ENCODE results near the gene EPHA7.
A peak's percentile ranks its signal among the peaks of the same experiment; 100 is the strongest.

EPHA7 gene

GRCh38 chr6:93419304-93420162, at the start of gene EPHA7:
EPHA7 (minus strand) TSS chr6:93419559; CDS start chr6:93419341, 218 bp downstream.
- DNase-seq (ENCODE audit: low read depth, low spot score), result peak; percentile 96

GRCh38 chr6:93468291-93468690, 48.9 kb upstream of the EPHA7 start:
- peak; percentile 45 for DNase-seq (ENCODE audit: low read depth, low spot score)

GRCh38 chr6:93454533-93454932, 35.2 kb upstream of the EPHA7 start:
- no peak for DNase-seq (ENCODE audit: low read depth, low spot score)

- no peak for DNase-seq (ENCODE audit: low read depth, low spot score)
Measured at GRCh38 chr6:93453956-93454355, 34.6 kb upstream of the EPHA7 start.

GRCh38 chr6:93447874-93448273, 28.5 kb upstream of the EPHA7 start:
- no peak for DNase-seq (ENCODE audit: low read depth, low spot score)

GRCh38 chr6:93437491-93437890, 18.1 kb upstream of the EPHA7 start:
- no peak for DNase-seq (ENCODE audit: low read depth, low spot score)

GRCh38 chr6:93433592-93433991, 14.2 kb upstream of the EPHA7 start:
- no peak for DNase-seq (ENCODE audit: low read depth, low spot score)

- no peak for DNase-seq (ENCODE audit: low read depth, low spot score)
Measured at GRCh38 chr6:93424303-93425064, 5.1 kb upstream of the EPHA7 start.

GRCh38 chr6:93423542-93423941, 4.2 kb upstream of the EPHA7 start:
- peak; percentile 69 for DNase-seq (ENCODE audit: low read depth, low spot score)

GRCh38 chr6:93420163-93420795, 920 bp upstream of the EPHA7 start:
- no peak for DNase-seq (ENCODE audit: low read depth, low spot score)

- no peak for DNase-seq (ENCODE audit: low read depth, low spot score)
Measured at GRCh38 chr6:93418408-93419303, 703 bp downstream of the EPHA7 start.

GRCh38 chr6:93418033-93418407, 1.3 kb downstream of the EPHA7 start:
- no peak for DNase-seq (ENCODE audit: low read depth, low spot score)

GRCh38 chr6:93417421-93418013, 1.8 kb downstream of the EPHA7 start:
- no peak for DNase-seq (ENCODE audit: low read depth, low spot score)

- DNase-seq (ENCODE audit: low read depth, low spot score), result no peak
Measured at GRCh38 chr6:93416571-93417420, 2.6 kb downstream of the EPHA7 start.

GRCh38 chr6:93413190-93413589, 6.2 kb downstream of the EPHA7 start:
- no peak for DNase-seq (ENCODE audit: low read depth, low spot score)

GRCh38 chr6:93412452-93412851, 6.9 kb downstream of the EPHA7 start:
- DNase-seq (ENCODE audit: low read depth, low spot score), result no peak

- DNase-seq (ENCODE audit: low read depth, low spot score), result no peak
Measured at GRCh38 chr6:93407186-93407585, 12.2 kb downstream of the EPHA7 start.

- no peak for DNase-seq (ENCODE audit: low read depth, low spot score)
Measured at GRCh38 chr6:93403390-93403789, 16.0 kb downstream of the EPHA7 start.

GRCh38 chr6:93398723-93399122, 20.6 kb downstream of the EPHA7 start:
- DNase-seq (ENCODE audit: low read depth, low spot score), result no peak

- no peak for DNase-seq (ENCODE audit: low read depth, low spot score)
Measured at GRCh38 chr6:93394471-93394870, 24.9 kb downstream of the EPHA7 start.

All from smooth muscle cell of the brain vasculature (primary cell).